ENCODE measurements around the gene FAM180A.

The FAM180A gene

GRCh38 chr7:135683609-135684008 is 65.0 kb downstream of the FAM180A start:
- DNase-seq (ENCODE audit: low read depth) = no peak

- no peak for DNase-seq (ENCODE audit: low read depth)
These were observed 66.4 kb downstream of the FAM180A start for GRCh38 chr7:135682191-135682590.

GRCh38 chr7:135681762-135682161 is 66.9 kb downstream of the FAM180A start:
- no peak for DNase-seq (ENCODE audit: low read depth)
